GF-D8 (cell line): Measurements from ENCODE around the gene PDE10A.
"Not testable (repeated sequence)": the region's sequence is repeated elsewhere in the genome, so short reads cannot be mapped to it uniquely, and the experiment has no call there.

Experiments used
- DNase-seq: peaks from one replicate; lab custom pipeline; 2025; lab: John Stamatoyannopoulos, UW

PDE10A gene

GRCh38 chr6:165551828-165552227 is 111.2 kb downstream of the PDE10A start:
- no peak for DNase-seq

GRCh38 chr6:165548450-165548849 is 114.6 kb downstream of the PDE10A start:
- no peak for DNase-seq

- no peak for DNase-seq
Observed at GRCh38 chr6:165545806-165546205, 117.2 kb downstream of the PDE10A start.

- no peak for DNase-seq
Observed at GRCh38 chr6:165543781-165544180, 119.3 kb downstream of the PDE10A start.

- DNase-seq = no peak
Observed at GRCh38 chr6:165536911-165537310, 126.1 kb downstream of the PDE10A start.

- no peak for DNase-seq
Observed at GRCh38 chr6:165519316-165519715, 143.7 kb downstream of the PDE10A start.

GRCh38 chr6:165515963-165516624 is 146.9 kb downstream of the PDE10A start:
- no peak for DNase-seq

GRCh38 chr6:165514621-165515020 is 148.4 kb downstream of the PDE10A start:
- no peak for DNase-seq

GRCh38 chr6:165511807-165512206 is 151.2 kb downstream of the PDE10A start:
- DNase-seq = no peak

GRCh38 chr6:165508321-165508869 is 154.6 kb downstream of the PDE10A start:
- DNase-seq = no peak

GRCh38 chr6:165506657-165507056 is 156.4 kb downstream of the PDE10A start:
- DNase-seq = no peak

GRCh38 chr6:165500214-165500907 is 162.7 kb downstream of the PDE10A start:
- not testable (repeated sequence) for DNase-seq

GRCh38 chr6:165497472-165497871 is 165.6 kb downstream of the PDE10A start:
- no peak for DNase-seq

- DNase-seq = no peak
Observed at GRCh38 chr6:165488624-165489295, 174.3 kb downstream of the PDE10A start.

GRCh38 chr6:165487950-165488349 is 175.1 kb downstream of the PDE10A start:
- no peak for DNase-seq

- no peak for DNase-seq
Observed at GRCh38 chr6:165487347-165487746, 175.7 kb downstream of the PDE10A start.

- DNase-seq = no peak
Observed at GRCh38 chr6:165486183-165487137, 176.6 kb downstream of the PDE10A start.

GRCh38 chr6:165484178-165484889 is 178.7 kb downstream of the PDE10A start:
- DNase-seq = no peak

- no peak for DNase-seq
Observed at GRCh38 chr6:165481921-165482320, 181.1 kb downstream of the PDE10A start.

- no peak for DNase-seq
Observed at GRCh38 chr6:165480916-165481315, 182.1 kb downstream of the PDE10A start.

- no peak for DNase-seq
Observed at GRCh38 chr6:165478581-165478980, 184.5 kb downstream of the PDE10A start.
